Measurements from ENCODE around the gene SAMD11. TPM values are rescaled to one million over a fixed set of nuclear protein-coding genes. Genes with fewer than 3 reads are reported as not detected.
"Not testable (repeated sequence)": the region's sequence is repeated elsewhere in the genome, so short reads cannot be mapped to it uniquely, and the experiment has no call there.

Gene SAMD11
- total and polyA plus RNA-seq, 5 experiments from 2014 or later, result 0.29 TPM; not detected in 4

DNA sequence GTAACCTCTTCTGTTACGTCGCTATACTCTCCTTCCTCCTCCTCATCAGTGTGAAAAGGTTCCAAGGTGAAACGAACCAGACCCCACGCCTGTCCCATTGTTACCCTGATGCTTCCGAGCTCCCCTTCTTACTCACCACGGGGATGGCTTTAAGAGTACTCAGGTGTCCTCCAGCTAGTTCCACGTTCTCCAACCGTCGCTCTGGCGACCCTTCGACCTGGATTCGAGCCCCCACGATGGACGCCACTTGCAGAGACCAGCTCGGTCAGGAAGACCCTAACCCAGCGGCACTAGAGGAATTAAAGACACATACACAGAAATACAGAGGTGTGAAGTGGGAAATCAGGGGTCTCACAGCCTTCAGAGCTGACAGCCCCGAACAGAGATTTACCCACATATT lies 25.8 kb upstream of the SAMD11 start:
- POLR2A ChIA-PET, ATAC-seq, DNase-seq: not testable (repeated sequence)
- Mint-ChIP-seq H3K27ac (peak overlapping the region in 2 of 10 donors; percentile 79 to 84), H3K4me3 (peak overlapping the region in 4 of 10 donors; percentile 40 to 75 (median 68)), H3K9me3 (peaks cover 5 to 21% (median 11%) of the 10 kb centered on the region in 9 donors), H3K4me1 (peaks cover 8 to 12% (median 10%) of the 10 kb centered on the region in 4 donors), H3K27me3 (peaks cover 25 to 54% (median 45%) of the 10 kb centered on the region in 5 donors), H3K36me3 (peaks cover 3 to 10% (median 4%) of the 10 kb centered on the region in 3 donors)

DNA sequence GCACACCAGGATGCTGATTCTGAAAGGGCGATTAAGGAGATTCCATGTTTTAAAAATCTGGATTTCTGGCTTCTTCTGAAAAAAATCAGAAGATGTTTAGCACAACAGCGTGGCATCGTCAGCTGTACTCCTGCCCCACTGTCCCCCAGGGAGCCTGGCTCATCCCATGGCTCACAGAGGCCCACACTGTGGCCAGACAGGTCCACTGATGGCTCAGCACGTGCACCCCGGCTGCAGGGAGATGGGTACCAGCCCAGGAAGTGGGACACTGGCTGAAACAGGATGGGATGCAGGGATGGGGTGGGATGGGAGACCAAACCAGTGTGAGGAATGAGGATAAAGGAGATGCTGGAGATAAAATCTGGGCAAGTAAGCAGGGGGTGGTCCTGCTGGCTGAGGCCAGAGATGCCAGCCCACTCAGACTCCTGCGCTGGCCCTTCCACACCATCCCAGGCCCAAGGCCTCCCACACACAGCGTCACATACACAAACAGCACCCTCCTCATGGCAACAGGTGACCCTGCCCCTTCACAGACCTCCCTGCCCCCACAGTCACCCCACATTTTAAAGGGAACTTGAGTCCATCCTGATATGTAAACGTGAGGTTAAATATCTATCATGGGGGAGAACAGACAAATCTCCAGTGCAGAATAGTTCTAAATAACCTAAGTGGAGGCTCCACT lies 23.9 kb upstream of the SAMD11 start:
- H3K9me3 Mint-ChIP-seq, result peaks cover 5 to 21% (median 11%) of the 10 kb centered on the region in 9 donors
- peak overlapping the region in 1 of 10 donors; percentile 15 for H3K4me3 Mint-ChIP-seq
- peaks cover 8 to 16% (median 12%) of the 10 kb centered on the region in 4 donors for H3K4me1 Mint-ChIP-seq
- DNase-seq, result no peak
- ATAC-seq, result no peak
- H3K27me3 Mint-ChIP-seq, result peaks cover 25 to 54% (median 42%) of the 10 kb centered on the region in 5 donors
- H3K27ac Mint-ChIP-seq, result no peak overlapping the region
- H3K36me3 Mint-ChIP-seq, result peaks cover 3 to 10% (median 4%) of the 10 kb centered on the region in 3 donors
- POLR2A ChIA-PET, result no interaction called here

DNA sequence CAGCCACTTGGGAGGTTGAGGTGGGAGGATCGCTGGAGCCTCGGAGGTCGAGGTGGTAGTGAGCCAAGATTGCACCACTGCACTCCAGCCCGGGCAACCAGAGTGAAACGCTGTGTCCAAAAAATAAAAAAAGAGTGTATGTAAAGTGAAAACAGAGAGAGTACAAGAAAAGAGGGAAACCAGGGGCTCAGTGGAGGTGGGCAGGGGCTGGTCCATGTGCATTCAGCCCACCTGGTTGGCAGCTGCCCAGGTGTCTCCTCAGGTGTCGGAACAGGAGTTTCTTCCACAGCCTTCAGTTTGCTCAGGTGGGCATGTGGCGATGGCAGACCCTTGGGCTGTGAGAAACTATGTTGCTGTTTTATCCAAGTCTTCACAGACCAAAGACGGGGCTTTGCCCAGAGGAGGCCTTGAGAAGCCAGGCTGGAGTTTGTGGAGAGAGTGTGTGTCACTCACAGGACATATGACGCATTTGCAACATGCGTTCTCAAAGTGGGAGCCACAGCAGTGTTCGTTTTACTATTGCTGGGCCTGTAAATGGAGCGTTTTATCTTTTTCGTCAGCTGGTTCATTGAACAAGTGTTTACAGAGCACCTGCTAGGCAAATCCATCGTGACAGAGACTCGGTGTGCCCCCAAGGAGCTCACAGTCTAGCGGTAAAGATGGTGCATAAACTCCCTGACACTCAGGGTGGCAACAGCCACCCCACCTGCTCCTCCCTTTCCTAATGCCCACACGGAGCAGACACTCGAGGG lies 22.4 kb upstream of the SAMD11 start:
- DNase-seq (no peak), ATAC-seq (no peak)
- H3K27ac Mint-ChIP-seq, result no peak overlapping the region
- H3K36me3 Mint-ChIP-seq, result peaks cover 3 to 10% (median 4%) of the 10 kb centered on the region in 3 donors
- peaks cover 5 to 21% (median 11%) of the 10 kb centered on the region in 9 donors for H3K9me3 Mint-ChIP-seq
- peaks cover 12 to 24% (median 19%) of the 10 kb centered on the region in 4 donors for H3K4me1 Mint-ChIP-seq
- POLR2A ChIA-PET, result no interaction called here
- H3K4me3 Mint-ChIP-seq, result peak overlapping the region in 3 of 10 donors; percentile 20 to 41 (median 39)
- H3K27me3 Mint-ChIP-seq, result peaks cover 22 to 55% (median 39%) of the 10 kb centered on the region in 5 donors

DNA sequence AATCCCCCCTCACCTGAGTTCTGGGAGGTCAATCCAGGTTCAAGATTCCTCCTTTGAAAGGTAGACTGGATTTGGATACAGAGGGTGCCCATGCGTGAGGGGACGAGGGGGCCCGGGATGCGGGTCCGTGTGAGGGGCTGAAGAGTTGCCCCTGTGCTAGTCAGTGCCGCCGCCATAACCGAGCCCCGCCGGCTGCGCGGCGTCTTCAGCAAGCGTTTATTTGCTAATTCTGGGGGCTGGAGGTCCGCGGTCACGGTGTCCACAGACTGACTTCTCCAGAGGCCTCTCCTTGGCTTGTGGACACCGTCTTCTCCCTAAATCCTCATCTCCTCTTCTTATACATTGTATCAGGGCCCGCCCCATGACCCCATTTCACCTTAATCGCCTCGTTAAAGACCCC lies 20.9 kb upstream of the SAMD11 start:
- H3K4me3 Mint-ChIP-seq, result peak overlapping the region in 4 of 10 donors; percentile 36 to 60 (median 52)
- no peak overlapping the region for H3K27ac Mint-ChIP-seq
- H3K27me3 Mint-ChIP-seq, result peaks cover 13 to 55% (median 27%) of the 10 kb centered on the region in 5 donors
- no peak for DNase-seq
- peaks cover 3 to 10% (median 3%) of the 10 kb centered on the region in 3 donors for H3K36me3 Mint-ChIP-seq
- H3K9me3 Mint-ChIP-seq, result peaks cover 3 to 11% (median 8%) of the 10 kb centered on the region in 9 donors
- peaks cover 14 to 25% (median 22%) of the 10 kb centered on the region in 4 donors for H3K4me1 Mint-ChIP-seq
- POLR2A ChIA-PET, result no interaction called here
- no peak for ATAC-seq

DNA sequence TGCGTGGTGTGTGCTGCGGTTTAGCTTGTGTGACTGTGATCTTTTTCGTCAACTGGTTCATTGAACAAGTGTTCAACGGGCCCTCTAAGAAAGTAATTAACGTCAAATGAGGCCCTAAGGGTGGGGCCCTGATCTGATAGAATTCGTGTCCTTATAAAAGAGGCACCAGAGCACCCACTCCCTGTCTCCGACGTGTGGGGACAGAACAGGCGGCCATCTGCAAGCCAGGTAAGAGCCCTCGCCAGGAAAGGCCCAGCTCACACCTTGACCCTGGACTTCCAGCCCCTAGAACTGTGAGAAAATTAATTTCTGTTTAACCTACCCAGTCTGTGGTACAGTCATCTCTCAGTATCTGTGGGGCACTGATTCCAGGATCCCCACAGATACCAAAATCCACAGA lies 20.4 kb upstream of the SAMD11 start:
- peaks cover 12 to 20% (median 17%) of the 10 kb centered on the region in 4 donors for H3K4me1 Mint-ChIP-seq
- H3K9me3 Mint-ChIP-seq, result peaks cover 0 to 8% (median 5%) of the 10 kb centered on the region in 9 donors
- DNase-seq (no peak), ATAC-seq (no peak)
- peaks cover 0 to 5% (median 0%) of the 10 kb centered on the region in 3 donors for H3K36me3 Mint-ChIP-seq
- H3K27me3 Mint-ChIP-seq, result peaks cover 10 to 55% (median 27%) of the 10 kb centered on the region in 5 donors
- POLR2A ChIA-PET, result interaction anchor here (1.7 to 2.0 kb wide), 2 partner anchors 17 to 56 kb away, joined by 4 to 6 read pairs; partner anchors contain the start of gene NOC2L
- H3K4me3 Mint-ChIP-seq, result peak overlapping the region; percentile 19 to 80 (median 56)
- peak overlapping the region in 2 of 10 donors; percentile 53 to 61 for H3K27ac Mint-ChIP-seq

DNA sequence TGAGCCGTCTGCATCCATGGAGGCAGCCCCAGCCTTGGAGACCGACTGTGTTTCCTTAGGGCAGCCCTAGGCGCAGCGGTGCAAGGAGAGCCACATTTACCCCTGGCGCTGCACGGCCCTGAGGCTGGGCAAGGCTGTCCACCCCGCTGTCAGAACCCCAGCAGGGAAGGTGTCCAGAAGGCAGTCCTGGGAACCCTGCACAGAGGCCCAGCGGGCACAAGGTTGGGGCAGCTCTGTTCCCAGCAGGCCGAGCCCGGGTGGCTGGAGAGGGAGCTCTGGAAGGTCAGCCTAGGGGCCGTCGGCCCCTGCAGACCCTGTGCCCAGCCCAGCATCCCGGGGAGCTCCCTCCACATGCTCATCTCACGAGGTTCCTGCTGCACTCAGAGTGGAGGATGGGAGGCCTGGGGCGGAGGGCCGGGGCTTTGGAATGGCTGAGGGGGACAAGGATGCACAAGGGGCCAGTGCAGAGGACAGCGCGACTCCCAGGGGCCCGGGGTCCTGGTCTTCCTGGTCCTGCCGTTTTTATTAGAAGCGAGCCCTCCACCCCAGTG lies 19.9 kb upstream of the SAMD11 start:
- peaks cover 7 to 15% (median 12%) of the 10 kb centered on the region in 4 donors for H3K4me1 Mint-ChIP-seq
- peaks cover 6 to 54% (median 23%) of the 10 kb centered on the region in 5 donors for H3K27me3 Mint-ChIP-seq
- ATAC-seq, result no peak

DNA sequence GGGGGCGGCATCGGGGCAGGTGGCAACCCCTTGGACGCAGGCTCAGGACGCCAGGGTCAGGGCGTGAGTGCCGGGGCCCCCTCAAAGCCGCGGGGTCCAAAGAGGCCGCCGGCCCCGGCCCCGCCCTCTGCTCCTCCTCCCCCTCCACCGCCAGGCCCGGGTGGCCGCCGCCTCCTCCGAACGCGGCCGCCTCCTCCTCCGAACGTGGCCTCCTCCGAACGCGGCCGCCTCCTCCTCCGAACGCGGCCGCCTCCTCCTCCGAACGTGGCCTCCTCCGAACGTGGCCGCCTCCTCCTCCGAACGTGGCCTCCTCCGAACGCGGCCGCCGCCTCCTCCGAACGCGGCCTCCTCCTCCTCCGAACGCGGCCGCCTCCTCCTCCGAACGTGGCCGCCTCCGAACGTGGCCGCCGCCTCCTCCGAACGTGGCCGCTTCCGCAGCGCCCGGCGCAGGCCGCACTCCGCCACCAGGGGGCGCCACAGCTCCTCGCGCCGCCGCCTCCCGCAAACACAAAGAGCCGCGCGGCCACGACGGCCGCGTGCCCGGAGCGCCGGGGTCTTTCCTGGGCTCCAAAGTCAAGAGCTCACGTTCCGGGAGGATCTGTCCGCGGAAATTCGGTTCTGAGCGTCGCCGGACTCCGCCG lies 19.3 kb upstream of the SAMD11 start:
- ATAC-seq (peak; percentile 90 to 93), DNase-seq (peak; percentile 73 to 90 (median 87))
- Mint-ChIP-seq H3K27me3 (peaks cover 6 to 54% (median 22%) of the 10 kb centered on the region in 5 donors), H3K9me3 (peaks cover 0 to 5% (median 0%) of the 10 kb centered on the region in 9 donors), H3K4me1 (peaks cover 7 to 15% (median 12%) of the 10 kb centered on the region in 4 donors), H3K36me3 (no peaks in the 10 kb centered on the region), H3K27ac (peak overlapping the region in 4 of 10 donors; percentile 34 to 59 (median 52)), H3K4me3 (peak overlapping the region in 9 of 10 donors; percentile 48 to 89 (median 76))
- POLR2A ChIA-PET, result interaction anchor here (1.0 to 2.0 kb wide), 3 partner anchors 16 to 55 kb away, joined by 4 to 6 read pairs (median 4); partner anchors contain the start of gene NOC2L

More for the DNA sequence above, 19.9 kb upstream of the SAMD11 start:
- DNase-seq, result peak in 1 of 10 donors; percentile 20
- Mint-ChIP-seq H3K4me3 (peak overlapping the region in 8 of 10 donors; percentile 33 to 80 (median 59)), H3K9me3 (peaks cover 0 to 5% (median 0%) of the 10 kb centered on the region in 9 donors), H3K27ac (peak overlapping the region in 1 of 10 donors; percentile 61), H3K36me3 (peaks cover 0 to under 1% (median 0%) of the 10 kb centered on the region in 3 donors)
- POLR2A ChIA-PET, result interaction anchor here (1.7 to 2.0 kb wide), 2 partner anchors 17 to 55 kb away, joined by 4 to 6 read pairs; partner anchors contain the start of gene NOC2L

DNA sequence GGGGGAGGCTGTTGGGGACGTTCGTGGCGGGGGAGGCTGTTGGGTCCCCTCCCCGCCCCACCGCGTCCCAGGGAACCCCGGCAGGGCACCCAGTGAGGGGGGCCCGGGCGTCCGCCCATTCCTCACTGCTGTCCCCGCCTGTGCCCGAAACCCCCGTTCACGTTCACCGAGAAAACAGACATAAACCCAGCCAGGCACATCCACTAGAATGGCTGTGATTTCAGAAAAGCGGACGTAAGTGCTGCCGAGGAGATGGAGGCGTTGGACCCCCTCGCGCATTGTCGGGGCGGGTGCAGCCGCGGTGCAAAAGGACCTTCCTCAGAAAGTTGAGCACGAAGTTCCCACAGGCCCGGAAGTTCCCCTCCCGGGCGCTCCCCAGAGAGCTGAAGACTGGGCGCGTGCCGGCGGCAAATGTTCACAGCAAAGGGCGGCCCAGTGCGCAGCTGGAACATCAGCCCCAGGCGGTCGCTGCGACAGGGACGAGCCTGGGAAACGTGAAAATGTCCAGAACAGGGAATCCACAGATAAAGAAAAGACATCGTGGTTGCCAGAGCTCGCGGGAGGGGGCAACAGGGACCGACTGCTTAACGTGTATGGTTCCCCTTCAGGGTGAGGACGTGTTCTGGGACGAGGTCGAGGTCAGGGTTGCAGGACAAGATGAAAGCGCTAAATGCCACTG lies 18.5 kb upstream of the SAMD11 start:
- Mint-ChIP-seq H3K27me3 (peaks cover 6 to 47% (median 22%) of the 10 kb centered on the region in 5 donors), H3K4me1 (peaks cover 7 to 15% (median 12%) of the 10 kb centered on the region in 4 donors), H3K27ac (peak overlapping the region in 2 of 10 donors; percentile 34 to 75), H3K4me3 (peak overlapping the region; percentile 67 to 89 (median 75)), H3K9me3 (peaks cover 0 to 5% (median 0%) of the 10 kb centered on the region in 9 donors), H3K36me3 (no peaks in the 10 kb centered on the region)
- POLR2A ChIA-PET, result interaction anchor here (0.6 to 2.1 kb wide), 5 partner anchors 15 to 71 kb away, joined by 4 to 6 read pairs (median 4); partner anchors contain the start of gene NOC2L
- DNase-seq (peak in 4 of 10 donors; percentile 9 to 35 (median 27)), ATAC-seq (peak; percentile 35 to 37)

DNA sequence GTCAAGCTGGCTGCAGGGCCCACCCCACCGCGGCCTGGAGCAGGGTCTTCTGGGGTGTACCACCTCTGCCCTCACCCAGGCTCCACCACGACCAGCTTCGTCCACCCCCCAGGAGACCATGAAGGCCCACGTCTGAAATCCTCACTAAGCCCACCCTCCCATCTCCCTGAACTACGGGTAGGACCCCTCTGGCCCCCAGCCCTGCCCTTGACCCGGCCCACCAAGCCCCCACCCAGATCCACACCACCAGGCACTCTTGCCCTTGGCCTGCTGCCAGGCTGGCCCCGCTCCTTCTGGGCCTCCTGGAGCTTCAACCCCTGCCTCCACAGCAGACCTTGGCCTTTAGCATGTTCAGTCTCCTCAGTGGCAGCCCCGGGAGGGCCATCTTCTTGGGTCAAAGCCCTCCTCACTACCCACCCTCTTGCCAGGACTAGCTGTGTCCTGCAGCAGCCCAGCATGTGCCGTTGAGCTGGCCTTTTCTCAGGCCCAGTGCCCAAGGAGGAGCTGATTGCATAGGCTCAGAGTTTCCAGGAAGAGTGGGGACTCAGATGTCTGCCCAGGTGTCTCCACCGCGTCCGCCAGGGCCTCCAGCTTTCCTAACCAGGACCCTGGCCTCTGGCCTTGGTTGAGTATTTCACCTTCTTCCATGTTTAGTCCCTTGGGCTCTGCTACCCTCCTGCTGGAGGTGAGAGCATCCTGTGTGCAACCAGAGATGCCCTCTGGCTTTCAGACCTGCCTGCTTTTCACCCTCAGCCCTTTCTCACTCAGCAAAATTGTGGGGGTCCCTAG lies 17.7 kb upstream of the SAMD11 start:
- H3K4me1 Mint-ChIP-seq, result peaks cover 7 to 15% (median 13%) of the 10 kb centered on the region in 4 donors
- peaks cover 0 to 5% (median 0%) of the 10 kb centered on the region in 9 donors for H3K9me3 Mint-ChIP-seq
- POLR2A ChIA-PET, result interaction anchor here (0.6 to 2.1 kb wide), 3 partner anchors 14 to 70 kb away, joined by 4 read pairs; no protein-coding TSS in a partner anchor
- peaks cover 7 to 44% (median 24%) of the 10 kb centered on the region in 5 donors for H3K27me3 Mint-ChIP-seq
- peak in 1 of 10 donors; percentile 5 for DNase-seq
- H3K4me3 Mint-ChIP-seq, result peak overlapping the region in 9 of 10 donors; percentile 15 to 80 (median 59)
- peak overlapping the region in 1 of 10 donors; percentile 55 for H3K27ac Mint-ChIP-seq
- no peaks in the 10 kb centered on the region for H3K36me3 Mint-ChIP-seq
- no peak for ATAC-seq
